Testis (tissue), 2 donors: ENCODE data around the gene SYAP1.

Source experiments
- POLR2A ChIP-seq: fragments of 450-650 bp; IDR thresholded peaks from one replicate; pipeline ENCODE4 v1.6.1; 2017; ENCODE audit warnings: antibody characterized with exemption, mild to moderate bottlenecking, moderate library complexity
- TF ChIP-seq, protein P1 (sequence below), 3 experiments: fragments of 450-650 bp in 2 of 3; fragments of 200-600 bp in 1 of 3; sonication (generic) in 1 of 3; IDR thresholded peaks; one replicate each; pipeline ENCODE4 v1.5.1; 2016 to 2019; ENCODE audit warnings: antibody characterized with exemption in 3 of 3, mild to moderate bottlenecking in 2 of 3, moderate library complexity in 1 of 3

DNA sequence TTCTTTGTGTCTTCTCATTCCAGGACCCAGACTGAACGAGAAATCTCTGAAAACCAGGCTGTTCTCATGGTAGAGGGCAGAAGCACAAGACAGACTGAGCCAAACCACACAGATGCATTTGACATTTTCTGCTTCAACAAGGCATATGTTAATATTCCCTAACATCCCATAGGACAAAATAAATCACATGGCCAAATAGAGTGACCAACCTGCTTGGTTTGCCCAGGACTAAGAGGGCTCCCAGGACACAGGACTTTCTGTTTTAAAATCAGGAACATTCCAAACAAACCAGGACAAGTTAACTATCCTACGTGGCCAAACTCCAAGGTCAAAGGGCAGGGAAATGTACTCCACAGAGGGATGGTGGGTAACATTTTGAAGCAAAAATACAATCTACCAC is 18.7 kb upstream of the SYAP1 start:
- TF ChIP-seq, protein P1, sequence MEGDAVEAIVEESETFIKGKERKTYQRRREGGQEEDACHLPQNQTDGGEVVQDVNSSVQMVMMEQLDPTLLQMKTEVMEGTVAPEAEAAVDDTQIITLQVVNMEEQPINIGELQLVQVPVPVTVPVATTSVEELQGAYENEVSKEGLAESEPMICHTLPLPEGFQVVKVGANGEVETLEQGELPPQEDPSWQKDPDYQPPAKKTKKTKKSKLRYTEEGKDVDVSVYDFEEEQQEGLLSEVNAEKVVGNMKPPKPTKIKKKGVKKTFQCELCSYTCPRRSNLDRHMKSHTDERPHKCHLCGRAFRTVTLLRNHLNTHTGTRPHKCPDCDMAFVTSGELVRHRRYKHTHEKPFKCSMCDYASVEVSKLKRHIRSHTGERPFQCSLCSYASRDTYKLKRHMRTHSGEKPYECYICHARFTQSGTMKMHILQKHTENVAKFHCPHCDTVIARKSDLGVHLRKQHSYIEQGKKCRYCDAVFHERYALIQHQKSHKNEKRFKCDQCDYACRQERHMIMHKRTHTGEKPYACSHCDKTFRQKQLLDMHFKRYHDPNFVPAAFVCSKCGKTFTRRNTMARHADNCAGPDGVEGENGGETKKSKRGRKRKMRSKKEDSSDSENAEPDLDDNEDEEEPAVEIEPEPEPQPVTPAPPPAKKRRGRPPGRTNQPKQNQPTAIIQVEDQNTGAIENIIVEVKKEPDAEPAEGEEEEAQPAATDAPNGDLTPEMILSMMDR (IDR thresholded peaks at IDR 0.05), result no peak
- no peak for TF ChIP-seq POLR2A
